Thymus (tissue), 11 donors: Measurements from ENCODE around the gene RXRB. TPM values are rescaled to one million over a fixed set of nuclear protein-coding genes. Genes with fewer than 3 reads are reported as not detected.

Experiments used
- DNase-seq, 9 donors: peaks; one replicate each; pipeline ENCODE4 v3.0.0-alpha.2; 2013; ENCODE audit warnings: low spot score in 9 of 9, low read depth in 6 of 9, missing footprints in 1 of 9
- H3K27ac ChIP-seq, 2 donors: one replicate each; pipeline ENCODE4 v1.5.1; 2013; ENCODE audit warnings: control low read depth in 1 of 2, low read depth in 1 of 2, low read length in 1 of 2, mild to moderate bottlenecking in 1 of 2, moderate library complexity in 1 of 2
- H3K27me3 ChIP-seq, 2 donors: one replicate each; pipeline ENCODE4 v1.5.1; 2013; ENCODE audit warnings: low read length in 1 of 2; ENCODE audit not compliant: control insufficient read depth in 2 of 2, insufficient read depth in 1 of 2
- H3K36me3 ChIP-seq, 2 donors: one replicate each; pipeline ENCODE4 v1.5.1; 2013; ENCODE audit warnings: low read length in 1 of 2, mild to moderate bottlenecking in 1 of 2, moderate library complexity in 1 of 2; ENCODE audit not compliant: control insufficient read depth in 2 of 2, insufficient read depth in 2 of 2
- H3K4me1 ChIP-seq, 2 donors: one replicate each; pipeline ENCODE4 v1.5.1; 2013; ENCODE audit warnings: low read length in 2 of 2; ENCODE audit not compliant: control insufficient read depth in 2 of 2, insufficient read depth in 2 of 2
- H3K4me3 ChIP-seq, 2 donors: one replicate each; pipeline ENCODE4 v1.5.1; 2013; ENCODE audit warnings: low read length in 2 of 2, control low read depth in 1 of 2, mild to moderate bottlenecking in 1 of 2
- H3K9me3 ChIP-seq, 2 donors: one replicate each; pipeline ENCODE4 v1.5.1; 2013; ENCODE audit warnings: low read length in 1 of 2, mild to moderate bottlenecking in 1 of 2; ENCODE audit not compliant: control insufficient read depth in 2 of 2, insufficient read depth in 1 of 2
- WGBS: extraction: QIAGEN DNeasy Blood & Tissue Kit; methylation state at CpG from one replicate; pipeline ENCODE4 v1.1.7; 2013; 5-methylcytosine and 5-hydroxymethylcytosine counted together
- polyA plus RNA-seq: library from polyadenylated mRNA; stranded (reverse); fragments of 200-250 nt; gene quantifications from one replicate; pipeline ENCODE4 v1.2.3, GENCODE V29; 2013
- total RNA-seq: library from RNA; stranded (reverse); fragments of 120-200 nt; gene quantifications from one replicate; pipeline ENCODE4 v1.2.4, GENCODE V29; 2013
- donor health status: healthy.

The RXRB gene
- total and polyA plus RNA-seq, 2 donors = 19.4 to 60.7 TPM

DNA sequence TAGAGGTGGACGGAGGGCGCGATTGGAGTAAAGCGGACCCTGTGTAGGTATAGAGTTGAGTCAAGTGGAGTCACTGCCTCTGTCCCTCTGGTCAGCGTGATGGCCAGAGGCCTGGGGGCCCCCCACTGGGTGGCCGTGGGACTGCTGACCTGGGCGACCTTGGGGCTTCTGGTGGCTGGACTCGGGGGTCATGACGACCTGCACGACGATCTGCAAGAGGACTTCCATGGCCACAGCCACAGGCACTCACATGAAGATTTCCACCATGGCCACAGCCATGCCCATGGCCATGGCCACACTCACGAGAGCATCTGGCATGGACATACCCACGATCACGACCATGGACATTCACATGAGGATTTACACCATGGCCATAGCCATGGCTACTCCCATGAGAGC is 681 bp upstream of the RXRB start:
- peaks cover 25 to 62% of the 10 kb centered on the region in 2 donors for H3K4me1 ChIP-seq
- peak overlapping the region; percentile 99 for H3K27ac ChIP-seq
- WGBS = 10% methylated on average over 14 of the region's 14 CpGs
- H3K9me3 ChIP-seq = no peaks in the 10 kb centered on the region
- DNase-seq = no peak
- no peaks in the 10 kb centered on the region for H3K27me3 ChIP-seq
- peak overlapping the region; percentile 70 to 89 for H3K4me3 ChIP-seq
- peaks cover 26 to 48% of the 10 kb centered on the region in 2 donors for H3K36me3 ChIP-seq

DNA sequence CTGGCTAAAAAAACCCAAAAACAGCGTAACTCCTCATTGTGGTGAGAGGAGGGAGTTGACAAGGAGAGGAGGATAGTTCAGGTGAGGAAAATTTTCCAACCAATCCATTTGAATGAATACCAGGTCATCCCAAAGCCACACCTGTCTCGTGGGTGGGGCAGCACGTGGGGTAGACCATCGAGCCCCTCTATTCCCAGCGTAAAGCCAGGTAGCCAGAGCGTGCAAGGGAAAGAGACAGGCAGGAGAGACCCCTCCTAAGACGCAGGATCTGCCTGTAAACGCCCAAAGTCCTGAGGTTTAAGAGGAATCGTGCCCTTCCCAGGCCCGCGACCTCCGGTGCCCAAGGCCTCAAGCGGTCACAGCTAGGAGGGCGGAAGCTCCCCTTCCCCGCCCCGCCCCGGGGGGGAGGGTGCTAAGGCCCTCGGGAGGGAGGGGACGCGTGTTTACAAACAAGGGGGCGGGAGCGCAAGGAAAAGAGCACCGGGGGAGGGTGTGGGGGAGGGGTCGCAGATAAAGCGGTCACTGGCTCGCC is 712 bp downstream of the RXRB start:
- H3K36me3 ChIP-seq = peaks cover 40 to 62% of the 10 kb centered on the region in 2 donors
- 5% methylated on average over 26 of the region's 26 CpGs for WGBS

DNA sequence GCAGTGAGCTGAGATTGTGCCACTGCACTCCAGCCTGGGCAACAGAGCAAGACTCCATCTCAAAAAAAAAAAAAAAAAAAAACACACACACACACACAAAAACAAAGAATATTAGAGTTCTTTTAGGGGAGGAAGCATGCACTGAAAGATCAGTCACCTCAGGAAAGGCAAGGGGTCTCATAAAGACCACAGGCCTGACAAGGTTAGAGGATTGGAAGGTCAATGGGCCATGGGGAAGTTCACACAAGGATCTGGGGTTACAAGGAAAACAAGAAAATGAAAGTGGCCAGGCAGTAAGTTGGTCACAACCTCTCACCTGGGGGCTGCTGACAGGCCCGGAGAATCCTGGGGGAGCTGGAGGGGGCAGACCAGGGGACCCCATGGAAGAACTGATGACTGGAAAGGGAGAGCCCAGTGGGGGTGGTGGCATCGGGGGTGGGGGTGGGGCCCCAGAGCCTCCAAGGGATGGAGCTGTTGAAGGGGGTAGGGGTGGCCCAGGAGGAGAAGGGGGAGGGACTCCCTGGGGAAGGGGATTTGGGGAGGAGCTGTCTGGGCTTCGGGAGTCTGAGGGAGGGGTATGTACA is 1.5 kb downstream of the RXRB start:
- Histone ChIP-seq H3K4me3 (peak overlapping the region; percentile 70 to 89), H3K4me1 (peaks cover 17 to 42% of the 10 kb centered on the region in 2 donors), H3K27ac (no peak overlapping the region), H3K9me3 (no peaks in the 10 kb centered on the region), H3K36me3 (peaks cover 47 to 69% of the 10 kb centered on the region in 2 donors), H3K27me3 (peaks cover 0 to 3% of the 10 kb centered on the region in 2 donors)
- WGBS = 59% methylated on average over 3 of the region's 3 CpGs
- no peak for DNase-seq

More for the DNA sequence above, 712 bp downstream of the RXRB start:
- Histone ChIP-seq H3K27me3 (no peaks in the 10 kb centered on the region), H3K4me3 (peak overlapping the region; percentile 70 to 89), H3K9me3 (no peaks in the 10 kb centered on the region), H3K4me1 (peaks cover 21 to 50% of the 10 kb centered on the region in 2 donors), H3K27ac (peak overlapping the region; percentile 99)
- peak in 7 of 9 donors; percentile 56 to 86 (median 69) for DNase-seq

DNA sequence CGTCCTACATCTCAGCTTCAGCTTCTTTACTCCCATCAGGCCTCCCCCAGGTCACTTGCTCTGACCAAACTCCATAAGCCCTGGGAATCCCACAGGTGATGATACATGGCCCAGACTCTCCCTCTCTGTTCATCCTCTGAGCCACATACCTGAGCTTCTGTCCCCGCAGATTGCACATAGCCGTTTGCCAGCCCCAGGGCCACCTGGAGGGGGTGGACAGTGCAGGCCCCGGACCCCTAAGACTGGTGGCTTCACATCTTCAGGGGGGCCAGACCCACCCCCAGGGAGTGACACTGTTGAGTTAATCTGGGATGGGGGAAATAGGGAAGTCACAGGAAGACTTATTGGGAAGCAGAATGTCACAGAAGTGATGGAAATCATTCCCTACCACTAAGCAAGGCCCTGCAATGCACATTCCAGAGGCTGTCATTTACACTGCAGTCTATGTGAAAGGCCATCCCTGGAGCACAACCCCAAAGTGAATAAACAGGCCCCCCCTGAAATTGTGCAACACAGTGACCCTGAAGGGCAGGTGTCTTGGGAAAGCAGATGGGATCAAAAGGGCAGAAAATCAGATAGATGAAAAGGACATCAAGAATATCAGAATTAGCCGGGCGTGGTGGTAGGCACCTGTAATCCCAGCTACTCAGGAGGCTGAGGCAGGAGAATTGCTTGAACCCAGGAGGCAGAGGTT is 2.2 kb downstream of the RXRB start:
- 97% methylated on average over 6 of the region's 6 CpGs for WGBS
- Histone ChIP-seq H3K27ac (no peak overlapping the region), H3K4me1 (peaks cover 14 to 36% of the 10 kb centered on the region in 2 donors)

DNA sequence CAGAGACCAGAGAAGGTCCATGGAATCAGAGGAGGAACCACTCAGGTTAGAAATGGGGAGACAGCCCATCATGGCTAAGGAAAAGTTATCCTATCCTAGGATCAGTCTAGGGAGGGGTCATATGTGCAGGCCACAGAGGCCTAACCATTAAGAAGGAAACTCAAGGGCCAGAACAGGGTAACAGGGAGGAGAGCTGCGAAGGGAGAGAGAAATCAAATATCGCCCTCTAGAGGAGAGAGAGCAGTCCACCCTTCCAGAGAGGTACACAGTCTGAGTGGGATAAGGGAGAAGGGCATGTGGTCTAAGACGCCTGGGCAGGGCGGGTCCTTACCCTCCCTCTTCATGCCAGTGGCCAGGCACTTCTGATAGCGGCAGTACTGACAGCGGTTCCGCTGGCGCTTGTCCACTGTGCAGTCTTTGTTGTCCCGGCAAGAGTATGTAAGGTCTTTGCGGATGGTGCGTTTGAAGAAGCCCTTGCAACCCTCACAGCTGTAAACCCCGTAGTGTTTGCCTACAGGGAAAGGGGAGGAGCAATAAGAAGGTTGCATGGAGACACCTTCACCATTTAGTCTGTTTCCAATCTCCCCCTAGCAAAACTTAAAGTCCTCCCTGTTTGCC is 2.9 kb downstream of the RXRB start:
- Histone ChIP-seq H3K4me1 (peaks cover 20 to 40% of the 10 kb centered on the region in 2 donors), H3K9me3 (no peaks in the 10 kb centered on the region), H3K27me3 (peaks cover 8 to 17% of the 10 kb centered on the region in 2 donors), H3K36me3 (peaks cover 40 to 55% of the 10 kb centered on the region in 2 donors), H3K4me3 (no peak overlapping the region), H3K27ac (no peak overlapping the region)
- WGBS = 79% methylated on average over 12 of the region's 12 CpGs
- peak in 1 of 9 donors; percentile 65 for DNase-seq

More for the DNA sequence above, 2.2 kb downstream of the RXRB start:
- Histone ChIP-seq H3K36me3 (peaks cover 45 to 63% of the 10 kb centered on the region in 2 donors), H3K9me3 (no peaks in the 10 kb centered on the region), H3K27me3 (peaks cover 4 to 10% of the 10 kb centered on the region in 2 donors), H3K4me3 (no peak overlapping the region)
- no peak for DNase-seq

DNA sequence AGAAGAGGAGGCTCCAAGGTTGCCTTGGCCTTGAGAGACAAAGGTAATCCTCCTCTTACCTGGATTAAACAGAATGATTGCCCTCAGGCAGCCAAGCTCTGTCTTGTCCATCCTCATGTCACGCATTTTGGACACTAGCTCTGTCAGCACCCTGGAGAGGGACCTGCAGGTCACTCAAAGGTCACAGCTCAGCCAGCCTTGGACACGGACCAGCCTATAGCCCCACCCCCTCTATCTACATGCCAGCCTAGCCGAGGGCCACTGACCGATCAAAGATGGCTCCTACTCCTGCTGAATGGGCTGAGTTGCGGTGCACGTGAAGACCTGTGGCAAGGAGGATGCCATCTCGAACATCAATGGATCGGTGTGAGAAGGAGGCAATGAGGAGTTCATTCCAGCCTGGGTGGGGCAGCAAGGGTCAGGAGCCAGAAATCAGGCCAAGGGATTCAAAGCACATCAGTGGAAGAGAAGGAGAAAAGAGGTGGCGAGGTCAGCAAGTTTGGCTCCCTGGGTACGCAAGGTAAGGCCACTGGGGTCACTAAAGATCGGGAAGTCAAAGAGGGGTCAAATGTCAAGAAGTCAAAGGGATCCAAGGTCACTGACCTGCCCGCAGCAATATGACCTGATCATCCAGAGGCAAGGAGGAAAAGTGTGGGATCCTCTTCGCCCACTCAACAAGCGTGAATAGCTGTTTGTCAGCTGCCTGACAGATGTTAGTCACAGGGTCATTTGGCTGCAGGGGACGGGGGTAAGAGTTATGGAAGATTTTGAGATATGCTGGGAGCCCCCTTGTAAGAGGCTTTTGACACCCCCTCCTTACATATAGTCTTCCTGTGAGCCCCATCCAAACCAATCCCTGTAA is 4.9 kb downstream of the RXRB start:
- Histone ChIP-seq H3K4me3 (no peak overlapping the region), H3K9me3 (no peaks in the 10 kb centered on the region), H3K4me1 (peaks cover 11 to 27% of the 10 kb centered on the region in 2 donors), H3K27ac (no peak overlapping the region), H3K27me3 (peaks cover 25 to 37% of the 10 kb centered on the region in 2 donors), H3K36me3 (peaks cover 37 to 44% of the 10 kb centered on the region in 2 donors)
- no peak for DNase-seq
- WGBS = 96% methylated on average over 15 of the region's 15 CpGs

DNA sequence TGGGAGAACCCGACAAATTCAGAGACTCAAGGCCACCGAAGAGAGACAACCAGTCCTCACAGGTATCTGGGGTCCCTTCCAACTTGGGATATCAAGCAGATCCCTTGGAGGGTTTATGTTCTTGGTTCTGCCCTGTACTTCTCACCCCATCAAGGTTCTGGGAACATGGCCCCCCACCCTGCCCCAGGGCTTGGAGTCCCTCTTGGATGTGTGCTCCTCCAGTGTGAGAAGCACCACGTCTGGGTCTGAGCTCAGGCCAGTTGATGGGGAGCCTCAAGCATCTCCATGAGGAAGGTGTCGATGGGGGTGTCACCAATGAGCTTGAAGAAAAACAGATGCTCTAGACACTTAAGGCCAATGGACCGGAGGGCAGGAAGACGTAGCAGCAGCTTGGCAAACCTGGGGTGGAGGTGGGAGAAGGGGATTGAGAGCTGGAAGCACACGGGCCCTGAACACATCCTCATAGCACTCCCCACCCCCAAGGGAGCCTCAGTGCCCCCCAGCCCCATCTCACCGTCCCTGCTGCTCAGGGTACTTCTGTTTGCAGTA is 6.0 kb downstream of the RXRB start:
- no peak for DNase-seq
- WGBS = 94% methylated on average over 8 of the region's 8 CpGs
- no peaks in the 10 kb centered on the region for H3K9me3 ChIP-seq
- H3K27me3 ChIP-seq = peaks cover 26 to 46% of the 10 kb centered on the region in 2 donors
- H3K4me3 ChIP-seq = no peak overlapping the region
- H3K36me3 ChIP-seq = peaks cover 37 to 44% of the 10 kb centered on the region in 2 donors
- H3K27ac ChIP-seq = no peak overlapping the region
- H3K4me1 ChIP-seq = peaks cover 10 to 23% of the 10 kb centered on the region in 2 donors

DNA sequence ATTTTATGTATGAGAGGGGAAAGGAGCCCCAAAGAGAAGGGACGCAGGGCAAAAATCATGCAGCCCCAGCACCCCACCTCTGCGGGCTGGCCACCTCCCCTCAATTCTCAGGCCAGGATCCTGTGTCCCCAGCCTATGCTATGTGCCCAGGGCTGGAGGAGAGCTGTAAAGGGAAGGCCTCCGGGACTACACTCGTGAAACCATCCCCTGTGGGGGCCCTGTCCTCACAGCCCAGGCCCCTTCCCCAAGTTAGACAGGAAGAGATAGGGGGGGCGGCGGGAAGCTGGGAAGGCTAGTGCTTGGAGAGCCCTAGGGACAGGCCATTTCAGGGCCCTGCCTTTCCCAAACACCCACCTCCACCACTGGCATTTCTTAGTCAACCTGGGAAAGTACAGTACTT is 6.8 kb downstream of the RXRB start:
- no peak for DNase-seq
- H3K36me3 ChIP-seq = peaks cover 37 to 44% of the 10 kb centered on the region in 2 donors
- peaks cover 7 to 16% of the 10 kb centered on the region in 2 donors for H3K4me1 ChIP-seq
- no peaks in the 10 kb centered on the region for H3K9me3 ChIP-seq
- H3K27ac ChIP-seq = no peak overlapping the region
- peaks cover 26 to 52% of the 10 kb centered on the region in 2 donors for H3K27me3 ChIP-seq
- 94% methylated on average over 6 of the region's 6 CpGs for WGBS
- no peak overlapping the region for H3K4me3 ChIP-seq
